Measurements from ENCODE around the gene VPS36. TPM values are rescaled to one million over a fixed set of nuclear protein-coding genes. Genes with fewer than 3 reads are reported as not detected.
"Not testable (repeated sequence)": the region's sequence is repeated elsewhere in the genome, so short reads cannot be mapped to it uniquely, and the experiment has no call there.

Gene VPS36
- total RNA-seq, 2 donors from 2014 or later: 35.3 to 44.6 TPM

GRCh38 chr13:52383366-52383765, 67.1 kb downstream of the VPS36 start:
- Histone ChIP-seq H3K27ac (no peak overlapping the region), H3K4me3 (no peak overlapping the region), H3K4me1 (no peaks in the 10 kb centered on the region), H3K27me3 (no peaks in the 10 kb centered on the region), H3K9me3 (no peaks in the 10 kb centered on the region), H3K36me3 (replicated peaks in 1 of 2; ENCODE audit: insufficient read depth in 1 of 2, low read depth in 2 of 2) (no peaks in the 10 kb centered on the region)
- intact Hi-C loops (cut with DNase I): no loop called here
- ATAC-seq (no peak), DNase-seq (no peak)
- TF ChIP-seq, protein P1, sequence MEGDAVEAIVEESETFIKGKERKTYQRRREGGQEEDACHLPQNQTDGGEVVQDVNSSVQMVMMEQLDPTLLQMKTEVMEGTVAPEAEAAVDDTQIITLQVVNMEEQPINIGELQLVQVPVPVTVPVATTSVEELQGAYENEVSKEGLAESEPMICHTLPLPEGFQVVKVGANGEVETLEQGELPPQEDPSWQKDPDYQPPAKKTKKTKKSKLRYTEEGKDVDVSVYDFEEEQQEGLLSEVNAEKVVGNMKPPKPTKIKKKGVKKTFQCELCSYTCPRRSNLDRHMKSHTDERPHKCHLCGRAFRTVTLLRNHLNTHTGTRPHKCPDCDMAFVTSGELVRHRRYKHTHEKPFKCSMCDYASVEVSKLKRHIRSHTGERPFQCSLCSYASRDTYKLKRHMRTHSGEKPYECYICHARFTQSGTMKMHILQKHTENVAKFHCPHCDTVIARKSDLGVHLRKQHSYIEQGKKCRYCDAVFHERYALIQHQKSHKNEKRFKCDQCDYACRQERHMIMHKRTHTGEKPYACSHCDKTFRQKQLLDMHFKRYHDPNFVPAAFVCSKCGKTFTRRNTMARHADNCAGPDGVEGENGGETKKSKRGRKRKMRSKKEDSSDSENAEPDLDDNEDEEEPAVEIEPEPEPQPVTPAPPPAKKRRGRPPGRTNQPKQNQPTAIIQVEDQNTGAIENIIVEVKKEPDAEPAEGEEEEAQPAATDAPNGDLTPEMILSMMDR (IDR thresholded peaks at IDR 0.05): no peak
- no peak for TF ChIP-seq POLR2A (IDR thresholded peaks at IDR 0.05)
- WGBS, 2 donors: 72 to 83% methylated on average over 1 of the region's 1 CpG

- Histone ChIP-seq H3K27ac (no peak overlapping the region), H3K4me3 (no peak overlapping the region), H3K9me3 (no peaks in the 10 kb centered on the region), H3K4me1 (no peaks in the 10 kb centered on the region), H3K36me3 (replicated peaks in 1 of 2; ENCODE audit: insufficient read depth in 1 of 2, low read depth in 2 of 2) (no peaks in the 10 kb centered on the region), H3K27me3 (no peaks in the 10 kb centered on the region)
- no peak for ATAC-seq
- DNase-seq: no peak
- WGBS, 2 donors: 94 to 97% methylated on average over 21 to 22 of the region's 22 CpGs
- TF ChIP-seq, protein P1 (IDR thresholded peaks at IDR 0.05): no peak
- TF ChIP-seq POLR2A (IDR thresholded peaks at IDR 0.05): no peak
- intact Hi-C loops (cut with DNase I): no loop called here
These were observed 72.1 kb downstream of the VPS36 start for GRCh38 chr13:52378312-52378711.

- H3K27ac ChIP-seq: no peak overlapping the region
- DNase-seq (no peak), ATAC-seq (no peak)
- H3K4me3 ChIP-seq: no peak overlapping the region
- H3K9me3 ChIP-seq: no peaks in the 10 kb centered on the region
- H3K36me3 ChIP-seq (replicated peaks in 1 of 2; ENCODE audit: insufficient read depth in 1 of 2, low read depth in 2 of 2): no peaks in the 10 kb centered on the region
- no peak for TF ChIP-seq POLR2A (IDR thresholded peaks at IDR 0.05)
- TF ChIP-seq, protein P1 (IDR thresholded peaks at IDR 0.05): no peak
- H3K27me3 ChIP-seq: no peaks in the 10 kb centered on the region
- intact Hi-C loops (cut with DNase I): no loop called here
- WGBS, 2 donors: 93 to 98% methylated on average over 13 to 21 of the region's 21 CpGs
- no peaks in the 10 kb centered on the region for H3K4me1 ChIP-seq
These were observed 72.5 kb downstream of the VPS36 start for GRCh38 chr13:52377898-52378297.

DNA sequence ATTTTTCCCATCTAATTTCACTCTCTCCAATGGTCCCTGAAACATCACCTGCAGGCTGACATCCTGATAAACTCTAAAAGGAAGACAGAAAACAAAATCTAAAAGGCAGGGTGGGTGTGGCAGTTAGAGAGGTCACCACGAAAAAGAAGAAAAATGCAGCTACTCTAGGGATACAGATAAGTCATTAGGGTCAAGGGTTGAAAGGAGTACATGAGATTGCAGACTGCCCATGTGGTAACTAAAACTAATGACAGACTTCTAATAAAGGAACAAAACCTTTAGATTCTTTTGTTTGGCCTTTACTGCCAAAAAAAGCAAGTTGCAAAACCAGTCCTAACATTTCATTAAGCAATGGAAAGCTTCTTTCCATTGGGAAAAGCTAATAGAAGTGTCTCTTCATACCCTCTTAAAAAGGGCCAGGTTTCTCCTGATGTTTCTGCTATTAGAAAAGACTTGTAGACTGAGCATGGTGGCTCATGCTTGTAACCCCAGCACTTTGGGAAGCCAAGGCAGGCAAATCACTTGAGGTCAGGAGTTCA, 75.5 kb downstream of the VPS36 start:
- no peaks in the 10 kb centered on the region for H3K36me3 ChIP-seq (replicated peaks in 1 of 2; ENCODE audit: insufficient read depth in 1 of 2, low read depth in 2 of 2)
- TF ChIP-seq, protein P1 (IDR thresholded peaks at IDR 0.05): no peak
- no peak for TF ChIP-seq POLR2A (IDR thresholded peaks at IDR 0.05)
- no peak overlapping the region for H3K27ac ChIP-seq
- H3K27me3 ChIP-seq: no peaks in the 10 kb centered on the region
- DNase-seq (no peak), ATAC-seq (no peak)
- H3K4me1 ChIP-seq: no peaks in the 10 kb centered on the region
- intact Hi-C loops (cut with DNase I): no loop called here
- H3K4me3 ChIP-seq: no peak overlapping the region
- 21 to 30% methylated on average over 1 of the region's 1 CpG for whole genome bisulfite sequencing, 2 donors
- H3K9me3 ChIP-seq: no peaks in the 10 kb centered on the region

DNA sequence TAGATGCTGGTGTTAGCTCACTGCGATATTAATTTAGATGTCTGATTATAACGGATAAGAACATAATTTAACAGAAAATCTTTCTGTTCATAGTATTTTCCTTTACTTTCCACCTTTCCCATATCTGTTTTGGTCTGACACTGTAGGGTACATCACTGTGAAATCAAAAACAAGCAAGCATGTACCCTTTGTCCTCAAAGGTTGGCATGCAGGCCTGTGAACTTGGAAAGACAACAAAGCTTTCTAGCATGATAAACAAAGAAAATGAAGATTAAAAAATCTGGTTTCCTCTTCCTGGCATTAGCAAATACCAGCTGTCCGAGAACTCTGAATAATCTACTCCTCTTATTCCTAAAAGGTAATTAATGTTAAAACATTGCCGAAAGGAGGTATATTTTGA, 76.0 kb downstream of the VPS36 start:
- no peaks in the 10 kb centered on the region for H3K9me3 ChIP-seq
- H3K4me1 ChIP-seq: no peaks in the 10 kb centered on the region
- DNase-seq (no peak), ATAC-seq (no peak)
- no peak overlapping the region for H3K27ac ChIP-seq
- 81 to 83% methylated on average over 4 of the region's 4 CpGs for WGBS, 2 donors
- TF ChIP-seq POLR2A (IDR thresholded peaks at IDR 0.05): no peak
- TF ChIP-seq, protein P1 (IDR thresholded peaks at IDR 0.05): no peak
- H3K36me3 ChIP-seq (replicated peaks in 1 of 2; ENCODE audit: insufficient read depth in 1 of 2, low read depth in 2 of 2): no peaks in the 10 kb centered on the region
- H3K27me3 ChIP-seq: no peaks in the 10 kb centered on the region
- no peak overlapping the region for H3K4me3 ChIP-seq
- intact Hi-C loops (cut with DNase I): no loop called here

GRCh38 chr13:52373277-52373676, 77.2 kb downstream of the VPS36 start:
- H3K36me3 ChIP-seq (replicated peaks in 1 of 2; ENCODE audit: insufficient read depth in 1 of 2, low read depth in 2 of 2); DNase-seq; H3K4me3 ChIP-seq; ATAC-seq; H3K27me3 ChIP-seq; H3K4me1 ChIP-seq; H3K9me3 ChIP-seq; H3K27ac ChIP-seq; intact Hi-C loops (cut with DNase I): not testable (repeated sequence)
- 86 to 94% methylated on average over 1 of the region's 1 CpG for WGBS, 2 donors
